HG03159 (cell line): ENCODE results near the gene EXOC6.
"Not testable (repeated sequence)": the region's sequence is repeated elsewhere in the genome, so short reads cannot be mapped to it uniquely, and the experiment has no call there.

ENCODE experiments used
- ATAC-seq: cut with Tn5 transposase; IDR thresholded peaks from one replicate; pipeline ENCODE4 v1.9.1; 2021; ENCODE audit warnings: mild to moderate bottlenecking, moderate library complexity; ENCODE audit not compliant: unreplicated experiment

EXOC6 gene

GRCh38 chr10:92876509-92877036 lies 28.3 kb downstream of the EXOC6 start:
- ATAC-seq, result no peak

GRCh38 chr10:92880233-92880861 lies 32.0 kb downstream of the EXOC6 start:
- ATAC-seq, result no peak

GRCh38 chr10:92880917-92881316 lies 32.6 kb downstream of the EXOC6 start:
- no peak for ATAC-seq

- no peak for ATAC-seq
Observed at GRCh38 chr10:92886334-92886961, 38.1 kb downstream of the EXOC6 start.

GRCh38 chr10:92890471-92890870 lies 42.2 kb downstream of the EXOC6 start:
- ATAC-seq, result no peak

GRCh38 chr10:92891885-92892690 lies 43.8 kb downstream of the EXOC6 start:
- ATAC-seq, result no peak

GRCh38 chr10:92892691-92893054 lies 44.4 kb downstream of the EXOC6 start:
- no peak for ATAC-seq

- no peak for ATAC-seq
Observed at GRCh38 chr10:92894081-92894655, 45.8 kb downstream of the EXOC6 start.

- no peak for ATAC-seq
Observed at GRCh38 chr10:92897916-92898315, 49.6 kb downstream of the EXOC6 start.

GRCh38 chr10:92901819-92902251 lies 53.5 kb downstream of the EXOC6 start:
- no peak for ATAC-seq

GRCh38 chr10:92903633-92904032 lies 55.3 kb downstream of the EXOC6 start:
- ATAC-seq, result no peak

GRCh38 chr10:92907280-92907679 lies 59.0 kb downstream of the EXOC6 start:
- ATAC-seq, result no peak

- not testable (repeated sequence) for ATAC-seq
Observed at GRCh38 chr10:92912631-92913030, 64.3 kb downstream of the EXOC6 start.

- no peak for ATAC-seq
Observed at GRCh38 chr10:92913973-92914372, 65.7 kb downstream of the EXOC6 start.

- ATAC-seq, result peak; percentile 54
Observed at GRCh38 chr10:92914478-92915325, 66.4 kb downstream of the EXOC6 start.

- no peak for ATAC-seq
Observed at GRCh38 chr10:92915892-92916291, 67.6 kb downstream of the EXOC6 start.

- no peak for ATAC-seq
Observed at GRCh38 chr10:92916433-92916832, 68.1 kb downstream of the EXOC6 start.

GRCh38 chr10:92918603-92919002 lies 70.3 kb downstream of the EXOC6 start:
- no peak for ATAC-seq

- ATAC-seq, result no peak
Observed at GRCh38 chr10:92920866-92921265, 72.5 kb downstream of the EXOC6 start.

GRCh38 chr10:92923416-92923815 lies 75.1 kb downstream of the EXOC6 start:
- no peak for ATAC-seq
